NT2/D1 (cell line): Measurements from ENCODE around the gene CAV1.

Experiments used
- DNase-seq: peaks from one replicate; pipeline ENCODE4 v3.0.0-alpha.2; 2011; ENCODE audit warnings: low read depth, low spot score
- H3K27me3 ChIP-seq: 2 replicates; pipeline ENCODE4 v1.6.0; 2011; ENCODE audit warnings: mild to moderate bottlenecking; ENCODE audit not compliant: insufficient read length, insufficient read depth
- H3K36me3 ChIP-seq: 2 replicates; pipeline ENCODE4 v1.6.1; 2011; ENCODE audit warnings: mild to moderate bottlenecking, low read length, mixed read lengths; ENCODE audit not compliant: insufficient read depth, insufficient read length
- H3K4me1 ChIP-seq: 2 replicates; pipeline ENCODE4 v1.5.1; 2011; ENCODE audit not compliant: insufficient read depth, insufficient read length
- H3K4me3 ChIP-seq: 2 replicates; pipeline ENCODE4 v1.5.1; 2011; ENCODE audit warnings: low read depth; ENCODE audit not compliant: insufficient read length
- H3K9ac ChIP-seq: 2 replicates; pipeline ENCODE4 v1.6.0; 2011; ENCODE audit warnings: low read depth; ENCODE audit not compliant: insufficient read length
- H3K9me3 ChIP-seq: 2 replicates; pipeline ENCODE4 v1.5.1; 2011; ENCODE audit warnings: mild to moderate bottlenecking, low read length; ENCODE audit not compliant: insufficient read depth
- SUZ12 ChIP-seq: IDR thresholded peaks from 2 replicates; pipeline ENCODE4 v1.6.1; 2011; ENCODE audit not compliant: insufficient read length, insufficient read depth; ENCODE audit errors: extremely low read depth
- YY1 ChIP-seq: IDR thresholded peaks from 2 replicates; pipeline ENCODE4 v1.6.1; 2011; ENCODE audit not compliant: insufficient read length, insufficient read depth
- ZNF274 ChIP-seq: IDR thresholded peaks from 2 replicates; pipeline ENCODE4 v1.6.1; 2011; ENCODE audit warnings: mild to moderate bottlenecking, low read depth, low read length

Gene CAV1

DNA sequence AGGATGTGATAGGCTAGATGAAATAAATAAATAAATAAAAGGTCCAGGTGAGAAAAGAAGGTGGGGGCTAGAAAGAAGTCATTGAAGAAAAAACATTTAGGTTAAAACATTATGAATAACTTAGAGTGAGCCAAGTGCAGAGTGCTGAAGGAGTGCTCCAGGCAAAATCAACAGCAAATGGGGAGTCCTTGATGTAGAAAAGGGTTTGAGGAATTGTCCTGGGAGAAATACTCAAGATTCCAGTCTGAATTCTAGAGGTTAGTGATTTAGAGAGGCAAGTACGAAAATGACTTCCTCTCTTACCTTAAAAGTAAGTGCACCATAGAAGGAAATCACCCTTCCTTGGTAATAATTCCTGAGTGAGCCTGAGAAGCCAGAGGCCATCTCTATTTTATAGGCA, 19.7 kb downstream of the CAV1 start:
- Histone ChIP-seq H3K36me3 (peaks cover 48% of the 10 kb centered on the region), H3K9ac (no peak overlapping the region), H3K4me3 (no peak overlapping the region), H3K27me3 (no peaks in the 10 kb centered on the region), H3K9me3 (no peaks in the 10 kb centered on the region), H3K4me1 (no peaks in the 10 kb centered on the region)
- TF ChIP-seq YY1: no peak
- no peak for TF ChIP-seq SUZ12
- no peak for TF ChIP-seq ZNF274
- DNase-seq: no peak

DNA sequence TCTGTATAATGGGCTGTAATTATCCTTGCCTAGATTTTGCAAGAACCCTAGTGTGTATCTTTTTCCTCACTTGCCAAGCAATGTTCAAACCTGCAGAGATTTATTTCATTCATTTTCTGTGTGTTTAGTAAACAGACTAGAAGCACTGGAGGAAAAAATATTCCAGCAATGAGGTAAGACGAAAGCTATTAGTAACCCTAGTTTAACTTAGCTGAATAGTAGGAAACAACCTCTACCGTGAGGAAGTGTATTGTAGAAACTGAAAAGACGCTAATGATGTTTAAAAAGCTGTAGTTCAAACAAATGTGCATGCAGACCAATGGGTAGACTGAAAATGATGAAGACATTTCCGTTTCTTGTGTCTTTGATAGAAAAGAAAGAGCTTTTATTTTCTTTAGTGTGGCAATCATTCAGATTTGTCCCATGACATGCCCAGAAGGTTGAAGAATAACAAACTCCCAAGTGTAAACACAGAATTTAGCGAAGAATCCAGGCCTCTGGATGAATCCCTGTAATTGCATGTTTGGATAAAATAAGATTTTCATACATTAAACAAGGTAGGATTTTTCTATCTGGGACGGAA, 20.7 kb downstream of the CAV1 start:
- TF ChIP-seq SUZ12 (no peak), ZNF274 (no peak), YY1 (no peak)

DNA sequence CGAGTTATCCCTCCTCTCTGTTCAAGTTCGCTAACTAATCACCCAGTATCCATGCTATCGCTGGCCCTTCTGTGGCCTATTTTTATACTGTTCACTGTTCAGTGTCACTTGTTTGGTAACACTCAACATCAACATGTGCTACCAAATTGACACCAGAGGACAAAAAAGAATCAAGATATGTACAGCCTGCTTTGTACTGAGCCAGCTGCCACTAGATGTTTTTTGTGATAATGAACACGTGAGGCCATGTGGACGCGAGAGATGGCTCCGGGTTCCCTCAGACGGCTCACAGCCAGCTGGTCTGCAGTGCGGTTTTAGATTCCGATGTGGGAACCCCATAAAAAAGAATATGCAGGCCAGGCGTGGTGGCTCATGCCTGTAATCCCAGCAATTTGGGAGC, 21.2 kb downstream of the CAV1 start:
- no peaks in the 10 kb centered on the region for H3K4me1 ChIP-seq
- no peak for TF ChIP-seq YY1
- no peak for TF ChIP-seq SUZ12
- TF ChIP-seq ZNF274: no peak

More for the DNA sequence above, 20.7 kb downstream of the CAV1 start:
- H3K4me1 ChIP-seq: no peaks in the 10 kb centered on the region
- H3K9ac ChIP-seq: no peak overlapping the region
- no peak for DNase-seq
- H3K36me3 ChIP-seq: peaks cover 52% of the 10 kb centered on the region
- no peaks in the 10 kb centered on the region for H3K27me3 ChIP-seq
- no peak overlapping the region for H3K4me3 ChIP-seq
- no peaks in the 10 kb centered on the region for H3K9me3 ChIP-seq

DNA sequence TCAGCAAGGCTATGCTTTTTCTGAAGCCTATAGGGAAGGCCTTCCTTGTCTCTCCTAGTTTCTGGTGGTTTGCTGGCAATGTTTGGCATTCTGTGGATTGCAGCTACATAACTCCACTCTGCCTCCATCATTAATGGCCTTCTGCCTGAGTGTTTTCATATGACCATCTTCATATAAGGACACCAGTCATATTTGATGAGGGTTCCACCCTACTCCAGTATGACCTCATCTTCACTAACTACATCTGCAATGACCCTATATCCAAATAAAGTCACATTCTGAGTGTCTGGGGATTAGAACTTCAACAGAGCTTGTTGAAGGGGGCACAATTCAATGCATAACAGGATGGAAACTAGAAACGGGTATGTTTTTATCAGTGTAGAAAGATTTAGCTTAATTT, 22.1 kb downstream of the CAV1 start:
- TF ChIP-seq ZNF274 (no peak), SUZ12 (no peak), YY1 (no peak)
- no peaks in the 10 kb centered on the region for H3K4me1 ChIP-seq
- DNase-seq: no peak
- no peak overlapping the region for H3K9ac ChIP-seq
- no peaks in the 10 kb centered on the region for H3K9me3 ChIP-seq
- no peak overlapping the region for H3K4me3 ChIP-seq
- no peaks in the 10 kb centered on the region for H3K27me3 ChIP-seq
- H3K36me3 ChIP-seq: peaks cover 54% of the 10 kb centered on the region

More for the DNA sequence above, 21.2 kb downstream of the CAV1 start:
- Histone ChIP-seq H3K27me3 (no peaks in the 10 kb centered on the region), H3K4me3 (no peak overlapping the region), H3K36me3 (peaks cover 54% of the 10 kb centered on the region), H3K9me3 (no peaks in the 10 kb centered on the region), H3K9ac (no peak overlapping the region)
- DNase-seq: no peak

DNA sequence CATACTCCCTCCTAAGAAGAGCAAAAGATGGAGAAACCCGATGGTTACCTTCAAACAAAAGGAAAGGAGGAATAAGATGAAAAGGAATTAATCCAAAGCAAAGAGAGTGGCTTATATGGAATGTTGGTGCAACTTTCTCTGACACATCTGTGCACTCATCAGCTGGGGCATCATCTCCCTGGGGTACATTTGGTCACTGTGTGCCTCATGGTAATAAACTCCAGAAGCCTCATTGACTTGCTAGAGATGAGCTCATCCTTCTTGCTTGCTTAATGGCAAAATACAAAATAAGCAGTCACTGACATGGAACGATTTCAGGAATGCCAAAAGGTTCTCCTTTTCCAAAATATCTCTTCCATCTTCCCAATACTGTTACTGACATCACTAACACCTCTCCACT, 22.5 kb downstream of the CAV1 start:
- Histone ChIP-seq H3K9ac (no peak overlapping the region), H3K4me3 (no peak overlapping the region), H3K9me3 (no peaks in the 10 kb centered on the region), H3K27me3 (no peaks in the 10 kb centered on the region), H3K4me1 (no peaks in the 10 kb centered on the region), H3K36me3 (peaks cover 54% of the 10 kb centered on the region)
- no peak for DNase-seq
- no peak for TF ChIP-seq ZNF274
- TF ChIP-seq SUZ12: no peak
- no peak for TF ChIP-seq YY1

DNA sequence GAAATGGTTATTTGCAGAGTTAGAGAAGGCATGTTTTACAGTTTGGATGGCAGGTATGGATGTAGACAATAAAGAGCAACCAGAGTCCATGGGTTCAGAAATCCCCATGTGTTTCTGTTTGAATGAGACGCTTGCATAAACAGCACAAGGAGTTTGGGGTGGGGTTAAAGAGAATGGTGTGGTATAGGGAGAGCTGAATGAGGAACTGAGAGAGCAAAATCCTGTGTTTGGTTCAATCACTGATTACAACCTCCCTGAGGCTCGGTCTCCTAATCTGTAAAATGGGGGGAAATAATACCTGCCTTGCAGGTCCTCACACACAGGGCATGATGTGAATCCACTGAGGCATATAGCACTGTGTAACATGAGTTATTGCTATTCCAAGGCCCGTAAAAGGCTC, 23.7 kb downstream of the CAV1 start:
- no peak for DNase-seq
- H3K9me3 ChIP-seq: no peaks in the 10 kb centered on the region
- peaks cover 55% of the 10 kb centered on the region for H3K36me3 ChIP-seq
- H3K4me3 ChIP-seq: no peak overlapping the region
- H3K27me3 ChIP-seq: no peaks in the 10 kb centered on the region
- TF ChIP-seq SUZ12 (no peak), ZNF274 (no peak), YY1 (no peak)
- H3K4me1 ChIP-seq: no peaks in the 10 kb centered on the region
- H3K9ac ChIP-seq: no peak overlapping the region

DNA sequence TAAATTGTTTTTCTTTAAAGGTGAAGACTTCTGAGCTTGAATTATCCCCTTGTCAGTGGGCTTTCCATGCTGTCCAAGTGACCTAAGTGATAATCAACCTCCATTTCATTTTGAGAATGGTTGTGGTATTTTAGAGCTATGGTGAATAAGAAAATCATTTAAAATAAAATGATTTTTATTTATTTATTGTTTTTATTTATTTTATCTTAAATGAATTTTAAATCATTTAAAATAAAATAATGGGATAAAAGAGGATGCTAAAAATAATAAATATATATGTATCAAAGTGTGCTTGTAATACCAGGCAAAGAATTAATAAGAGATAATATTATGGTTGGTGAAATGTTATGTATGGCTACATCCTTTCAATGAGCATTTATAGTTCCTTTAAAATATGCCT, 24.5 kb downstream of the CAV1 start:
- H3K9me3 ChIP-seq: no peaks in the 10 kb centered on the region
- H3K4me1 ChIP-seq: no peaks in the 10 kb centered on the region
- H3K4me3 ChIP-seq: no peak overlapping the region
- no peak for DNase-seq
- no peak for TF ChIP-seq YY1
- TF ChIP-seq SUZ12: no peak
- no peaks in the 10 kb centered on the region for H3K27me3 ChIP-seq
- H3K9ac ChIP-seq: no peak overlapping the region
- H3K36me3 ChIP-seq: peaks cover 58% of the 10 kb centered on the region
